GM23338 (cell line): ENCODE results near the gene STX1B. TPM values are rescaled to one million over a fixed set of nuclear protein-coding genes. Genes with fewer than 3 reads are reported as not detected.

Source experiments
- ATAC-seq: fragments of 200-7000 bp; cut with Tn5 transposase; 3 replicates; pipeline ENCODE4 v1.9.1; 2020
- DNase-seq: peaks from one replicate; pipeline ENCODE4 v3.0.0-alpha.2; 2015; ENCODE audit warnings: low spot score
- H2AFZ ChIP-seq: fragments of 200-600 bp; sonication (generic); 2 replicates; pipeline ENCODE4 v1.8.0; 2016; ENCODE audit warnings: antibody characterized with exemption, mild to moderate bottlenecking, moderate library complexity
- H3F3A ChIP-seq: fragments of 200-600 bp; sonication (generic); replicated peaks from 2 replicates; pipeline ENCODE4 v1.8.0; 2017; ENCODE audit warnings: antibody characterized with exemption, mixed run types, low read depth
- H3K27ac ChIP-seq: fragments of 200-600 bp; sonication (generic); 2 replicates; pipeline ENCODE4 v1.6.1; 2016; ENCODE audit warnings: low read depth
- H3K27me3 ChIP-seq: fragments of 200-600 bp; sonication (generic); 2 replicates; pipeline ENCODE4 v1.8.0; 2016; ENCODE audit warnings: mild to moderate bottlenecking, mixed run types, moderate library complexity; ENCODE audit not compliant: insufficient read depth
- H3K36me3 ChIP-seq: fragments of 200-600 bp; sonication (generic); 2 replicates; pipeline ENCODE4 v1.8.0; 2016; ENCODE audit warnings: mild to moderate bottlenecking; ENCODE audit not compliant: insufficient read depth
- H3K4me1 ChIP-seq: fragments of 200-600 bp; sonication (generic); 2 replicates; pipeline ENCODE4 v1.8.0; 2016; ENCODE audit warnings: mild to moderate bottlenecking, moderate library complexity; ENCODE audit not compliant: insufficient read depth
- H3K4me2 ChIP-seq: fragments of 200-600 bp; sonication (generic); 2 replicates; pipeline ENCODE4 v1.7.1; 2017; ENCODE audit warnings: mixed run types
- H3K4me3 ChIP-seq: fragments of 200-600 bp; sonication (generic); 2 replicates; pipeline ENCODE4 v1.6.1; 2016; ENCODE audit warnings: mixed run types
- H3K79me2 ChIP-seq: fragments of 200-600 bp; sonication (generic); replicated peaks from 2 replicates; pipeline ENCODE4 v1.8.0; 2017; ENCODE audit warnings: mild to moderate bottlenecking; ENCODE audit not compliant: insufficient read depth
- H3K9me2 ChIP-seq: fragments of 200-600 bp; sonication (generic); 2 replicates; pipeline ENCODE4 v1.8.0; 2017; ENCODE audit not compliant: insufficient read depth
- H4K20me1 ChIP-seq: fragments of 200-600 bp; sonication (generic); replicated peaks from 2 replicates; pipeline ENCODE4 v1.8.0; 2017; ENCODE audit warnings: mild to moderate bottlenecking; ENCODE audit not compliant: insufficient read depth
- H3K27ac Mint-ChIP-seq: 2 replicates; pipeline ENCODE4 v1.8.0; 2020; ENCODE audit warnings: inconsistent platforms, mild to moderate bottlenecking, moderate library complexity, mixed read lengths
- H3K27me3 Mint-ChIP-seq: 3 replicates; pipeline ENCODE4 v1.8.0; 2022; ENCODE audit warnings: low read depth, mild to moderate bottlenecking, moderate library complexity, mixed read lengths, inconsistent platforms; ENCODE audit not compliant: insufficient read depth, poor library complexity
- H3K36me3 Mint-ChIP-seq: 3 replicates; pipeline ENCODE4 v1.8.0; 2021; ENCODE audit warnings: low read depth, mild to moderate bottlenecking, inconsistent platforms, moderate library complexity, mixed read lengths
- H3K4me1 Mint-ChIP-seq: 3 replicates; pipeline ENCODE4 v1.8.0; 2020; ENCODE audit warnings: mild to moderate bottlenecking, inconsistent platforms, mixed read lengths
- H3K4me3 Mint-ChIP-seq: 3 replicates; pipeline ENCODE4 v1.8.0; 2021; ENCODE audit warnings: moderate library complexity, mild to moderate bottlenecking, inconsistent platforms, mixed read lengths
- H3K9me3 Mint-ChIP-seq: 3 replicates; pipeline ENCODE4 v1.8.0; 2020; ENCODE audit warnings: moderate library complexity, mild to moderate bottlenecking, inconsistent platforms, mixed read lengths
- CTCF ChIP-seq, 2 experiments: fragments of 200-600 bp in 1 of 2; sonication (generic) in 1 of 2; conservative IDR thresholded peaks; 2 replicates each; pipeline versions ENCODE4 v1.5.1 to v1.6.1; 2016 to 2017; ENCODE audit warnings: antibody characterized with exemption in 2 of 2, low read depth in 2 of 2, mild to moderate bottlenecking in 2 of 2, moderate library complexity in 1 of 2
- ETS1 ChIP-seq: IDR thresholded peaks from 2 replicates; pipeline ENCODE4 v1.6.1; 2016; ENCODE audit warnings: antibody characterized with exemption
- EZH2phosphoT487 ChIP-seq: fragments of 200-600 bp; sonication (generic); IDR thresholded peaks from one replicate; pipeline ENCODE4 v1.8.1; 2018; ENCODE audit warnings: antibody characterized with exemption; ENCODE audit not compliant: unreplicated experiment
- JUNB ChIP-seq: IDR thresholded peaks from one replicate; pipeline ENCODE4 v1.6.1; 2016; ENCODE audit warnings: antibody characterized with exemption; ENCODE audit not compliant: unreplicated experiment
- NANOG ChIP-seq: IDR thresholded peaks from 2 replicates; pipeline ENCODE4 v1.6.1; 2016; ENCODE audit warnings: antibody characterized with exemption, borderline replicate concordance
- REST ChIP-seq: IDR thresholded peaks from one replicate; pipeline ENCODE4 v1.6.1; 2018; ENCODE audit warnings: antibody characterized with exemption; ENCODE audit not compliant: unreplicated experiment
- STAT1 ChIP-seq: IDR thresholded peaks from one replicate; pipeline ENCODE4 v1.6.1; 2016; ENCODE audit warnings: antibody characterized with exemption; ENCODE audit not compliant: unreplicated experiment
- ZNF114 ChIP-seq: fragments of 250-450 bp; sonication (Bioruptor Pico); IDR thresholded peaks from 2 replicates; pipeline ENCODE4 v1.5.0; 2020; ENCODE audit warnings: mild to moderate bottlenecking, moderate library complexity
- ZNF462 ChIP-seq: fragments of 250-450 bp; sonication (Bioruptor Pico); IDR thresholded peaks from 2 replicates; pipeline ENCODE4 v1.5.0; 2020; ENCODE audit warnings: mild to moderate bottlenecking, moderate library complexity
- polyA plus RNA-seq: library from polyadenylated mRNA; unstranded; fragments of >200 nt; fragmentation: Nextera tagmentation; extraction: Ambion mirVana; gene quantifications from 2 replicates; pipeline ENCODE4 v1.2.1, GENCODE V29; 2016
- total RNA-seq: library from RNA; depleted of rRNA; stranded (reverse); fragments of >200 nt; shearing (Covaris generic); gene quantifications from 2 replicates; pipeline ENCODE4 v1.2.3, GENCODE V29; 2014

The STX1B gene
- total and polyA plus RNA-seq, 2 experiments from 2014 or later = 1.7 to 9.5 TPM

- TF ChIP-seq ZNF462 (CRISPR knock-in tag) (no peak), JUNB (no peak), EZH2phosphoT487 (no peak)
Observed at GRCh38 chr16:31004658-31005057, 5.8 kb downstream of the STX1B start (continued).

- Mint-ChIP-seq H3K27me3 (peaks cover 16% of the 10 kb centered on the region), H3K4me1 (peaks cover 4% of the 10 kb centered on the region), H3K9me3 (no peaks in the 10 kb centered on the region), H3K4me3 (no peak overlapping the region), H3K36me3 (no peaks in the 10 kb centered on the region; the same call in 2 of the 3 replicates), H3K27ac (no peak overlapping the region)
- Histone ChIP-seq H3K27me3 (no peaks in the 10 kb centered on the region), H3K36me3 (no peaks in the 10 kb centered on the region; the same call in 1 of the 2 replicates), H3K4me1 (no peaks in the 10 kb centered on the region; the same call in 1 of the 2 replicates), H2AFZ (no peak overlapping the region), H3F3A (no peaks in the 10 kb centered on the region; the same call in 1 of the 2 replicates), H3K79me2 (peaks cover 10% of the 10 kb centered on the region), H3K27ac (no peak overlapping the region), H3K4me2 (no peak overlapping the region), H3K4me3 (no peak overlapping the region), H4K20me1 (0 out of 2 replicates have a peak, but pooled peaks cover 5% of the 10 kb centered on the region), H3K9me2 (no peaks in the 10 kb centered on the region)
- no peak for DNase-seq
- no peak for ATAC-seq
- TF ChIP-seq ZNF114 (no peak), JUNB (no peak), REST (no peak), ETS1 (no peak), STAT1 (no peak), NANOG (no peak), CTCF (conservative IDR thresholded peaks at IDR 0.05; ENCODE audit: low read depth in 2 of 2) (no peak), EZH2phosphoT487 (no peak)
Observed at GRCh38 chr16:31003744-31004143, 6.7 kb downstream of the STX1B start.
